Measurements from ENCODE around the gene STEAP1B.

GRCh38 chr7:22425361-22425760 lies 74.6 kb downstream of the STEAP1B start:
- no peak for TF ChIP-seq POLR2AphosphoS5 (IDR thresholded peaks at IDR 0.05; ENCODE audit: borderline replicate concordance, low read depth, low read length)
- TF ChIP-seq EZH2 (IDR thresholded peaks at IDR 0.05): no peak
